Spleen (tissue), 11 donors: ENCODE measurements around the gene DENND1A. TPM values are rescaled to one million over a fixed set of nuclear protein-coding genes. Genes with fewer than 3 reads are reported as not detected.

Experiments
- DNase-seq: peaks from one replicate; pipeline ENCODE4 v3.0.0-alpha.2; 2020
- H3K27ac ChIP-seq, 8 donors: fragments of 200-600 bp; sonication (generic) in 7 of 8; 1 replicate in 4 of 8; 2 replicates in 4 of 8; pipeline versions ENCODE4 v1.5.0 to v1.8.0; 2016 to 2021; ENCODE audit warnings: inconsistent platforms in 4 of 8, mild to moderate bottlenecking in 4 of 8, moderate library complexity in 1 of 8
- H3K27me3 ChIP-seq, 7 donors: fragments of 200-600 bp; sonication (generic) in 6 of 7; replicated peaks in 1 of 7; 1 replicate in 4 of 7; 2 replicates in 3 of 7; pipeline versions ENCODE4 v1.5.0 to v1.8.0; 2016 to 2021; ENCODE audit warnings: inconsistent platforms in 3 of 7, mild to moderate bottlenecking in 1 of 7
- H3K36me3 ChIP-seq, 6 donors: fragments of 200-600 bp; sonication (generic) in 5 of 6; 1 replicate in 4 of 6; 2 replicates in 2 of 6; pipeline versions ENCODE4 v1.5.0 to v1.8.0; 2016 to 2021; ENCODE audit warnings: inconsistent platforms in 2 of 6
- H3K4me1 ChIP-seq, 6 donors: fragments of 200-600 bp; sonication (generic) in 5 of 6; 1 replicate in 3 of 6; 2 replicates in 3 of 6; pipeline versions ENCODE4 v1.5.0 to v1.8.0; 2016 to 2021; ENCODE audit warnings: inconsistent platforms in 3 of 6
- H3K4me3 ChIP-seq, 8 donors: fragments of 200-600 bp; sonication (generic) in 7 of 8; 1 replicate in 4 of 8; 2 replicates in 4 of 8; pipeline versions ENCODE4 v1.5.0 to v1.8.0; 2016 to 2021; ENCODE audit warnings: inconsistent platforms in 4 of 8, mild to moderate bottlenecking in 4 of 8, moderate library complexity in 2 of 8
- H3K9me3 ChIP-seq, 8 donors: fragments of 200-600 bp; sonication (generic) in 7 of 8; 1 replicate in 4 of 8; 2 replicates in 4 of 8; pipeline versions ENCODE4 v1.5.0 to v1.8.0; 2016 to 2021; ENCODE audit warnings: inconsistent platforms in 4 of 8
- POLR2A ChIP-seq, 3 donors: fragments of 450-650 bp; IDR thresholded peaks; one replicate each; pipeline ENCODE4 v1.5.1; 2017; ENCODE audit warnings: antibody characterized with exemption in 3 of 3, mild to moderate bottlenecking in 1 of 3
- POLR2AphosphoS5 ChIP-seq, 3 donors: sonication (generic); formaldehyde crosslinking; IDR thresholded peaks; one replicate each; pipeline ENCODE4 v1.5.1; 2017; ENCODE audit warnings: antibody characterized with exemption in 3 of 3
- WGBS, 5 donors: extraction: QIAGEN DNeasy Blood & Tissue Kit in 3 of 5; methylation state at CpG; one replicate each; pipeline versions ENCODE4 v1.1.5 to v1.1.7; 2013 to 2018; 5-methylcytosine and 5-hydroxymethylcytosine counted together
- intact Hi-C: fragments of 100-400 bp; cut with DNase I; formaldehyde crosslinking; loops from one replicate; pipeline ENCODE4 v1.15.0; 2023; ENCODE audit warnings: low total_unique reads
- polyA plus RNA-seq, 3 donors: library from polyadenylated mRNA; stranded (reverse); fragments of 200-250 nt; gene quantifications; one replicate each; pipeline ENCODE4 v1.2.1, GENCODE V29; 2013
- total RNA-seq, 7 donors: library from RNA; depleted of rRNA in 3 of 7; stranded (reverse); fragments of >200 nt in 3 of 7; fragmentation: NEBNext Ultra II Directional in 4 of 7; extraction: Animal tissue kit (Norgen Biotek cat#: 25700) in 4 of 7; gene quantifications; one replicate each; pipeline versions ENCODE4 v1.1.0 to v1.2.1, GENCODE V29; 2016 to 2021
- TF ChIP-seq, protein P1 (sequence below), 11 experiments: fragments of 200-600 bp in 7 of 11; fragments of 450-650 bp in 4 of 11; sonication (generic) in 4 of 11; IDR thresholded peaks in 8 of 11; conservative IDR thresholded peaks in 3 of 11; 1 replicate in 7 of 11; 2 replicates in 4 of 11; pipeline versions ENCODE4 v1.4.0 to v1.8.0; 2016 to 2021; ENCODE audit warnings: antibody characterized with exemption in 11 of 11, inconsistent platforms in 4 of 11, mild to moderate bottlenecking in 1 of 11
- donor health status: healthy with polysubstance abuse.
- donor health status: DM: no; HTN: no; CAD: no; lungs with moderate emphysema.
- donor health status: DM: no; HTN: no; CAD: no.
- donor health status: Bipolar disorder and iron deficiency.
- donor health status: healthy.
- donor health status: DM: no; HTN: no; CAD: no.
- donor health status: DM: yes; HTN: yes; CAD: no.

The DENND1A gene
- total and polyA plus RNA-seq, 10 donors, result 5.4 to 59.3 (median 48.8) TPM

DNA sequence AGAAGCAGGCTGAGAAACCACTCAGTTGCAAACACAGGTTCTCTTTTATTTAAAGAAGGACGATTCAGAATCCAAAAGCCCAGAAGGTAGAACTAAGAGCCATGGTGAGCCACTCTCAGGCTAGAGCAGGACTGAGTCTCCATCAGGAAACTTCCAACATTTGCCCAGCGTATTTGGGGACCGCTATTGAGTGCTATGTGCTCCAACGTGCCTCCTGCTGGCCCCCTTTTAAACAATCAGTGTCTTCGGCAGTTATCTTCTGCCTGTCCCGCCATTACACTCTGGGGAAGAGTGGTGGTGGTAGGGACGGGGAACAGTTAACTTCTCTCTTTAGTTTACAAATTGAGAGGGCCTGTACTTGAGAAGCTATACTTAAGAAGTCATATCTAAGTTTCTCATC, 78.1 kb downstream of the DENND1A start:
- no peaks in the 10 kb centered on the region for H3K27me3 ChIP-seq
- TF ChIP-seq POLR2A (IDR thresholded peaks at IDR 0.05), result no peak
- TF ChIP-seq, protein P1, sequence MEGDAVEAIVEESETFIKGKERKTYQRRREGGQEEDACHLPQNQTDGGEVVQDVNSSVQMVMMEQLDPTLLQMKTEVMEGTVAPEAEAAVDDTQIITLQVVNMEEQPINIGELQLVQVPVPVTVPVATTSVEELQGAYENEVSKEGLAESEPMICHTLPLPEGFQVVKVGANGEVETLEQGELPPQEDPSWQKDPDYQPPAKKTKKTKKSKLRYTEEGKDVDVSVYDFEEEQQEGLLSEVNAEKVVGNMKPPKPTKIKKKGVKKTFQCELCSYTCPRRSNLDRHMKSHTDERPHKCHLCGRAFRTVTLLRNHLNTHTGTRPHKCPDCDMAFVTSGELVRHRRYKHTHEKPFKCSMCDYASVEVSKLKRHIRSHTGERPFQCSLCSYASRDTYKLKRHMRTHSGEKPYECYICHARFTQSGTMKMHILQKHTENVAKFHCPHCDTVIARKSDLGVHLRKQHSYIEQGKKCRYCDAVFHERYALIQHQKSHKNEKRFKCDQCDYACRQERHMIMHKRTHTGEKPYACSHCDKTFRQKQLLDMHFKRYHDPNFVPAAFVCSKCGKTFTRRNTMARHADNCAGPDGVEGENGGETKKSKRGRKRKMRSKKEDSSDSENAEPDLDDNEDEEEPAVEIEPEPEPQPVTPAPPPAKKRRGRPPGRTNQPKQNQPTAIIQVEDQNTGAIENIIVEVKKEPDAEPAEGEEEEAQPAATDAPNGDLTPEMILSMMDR (IDR thresholded peaks at IDR 0.05 in 8 of 11, conservative IDR thresholded peaks at IDR 0.05 in 3 of 11), result no peak
- TF ChIP-seq POLR2AphosphoS5 (IDR thresholded peaks at IDR 0.05), result no peak
- no peaks in the 10 kb centered on the region for H3K4me1 ChIP-seq
- H3K9me3 ChIP-seq, result peaks cover 3 to 24% (median 13%) of the 10 kb centered on the region in 8 donors
- peaks cover 0 to 13% (median 3%) of the 10 kb centered on the region in 6 donors for H3K36me3 ChIP-seq
- no peak overlapping the region for H3K4me3 ChIP-seq
- WGBS, 5 donors, result 90 to 96% (median 92%) methylated on average over 7 of the region's 7 CpGs
- DNase-seq, result no peak
- intact Hi-C loops, result no loop called here
- no peak overlapping the region for H3K27ac ChIP-seq

DNA sequence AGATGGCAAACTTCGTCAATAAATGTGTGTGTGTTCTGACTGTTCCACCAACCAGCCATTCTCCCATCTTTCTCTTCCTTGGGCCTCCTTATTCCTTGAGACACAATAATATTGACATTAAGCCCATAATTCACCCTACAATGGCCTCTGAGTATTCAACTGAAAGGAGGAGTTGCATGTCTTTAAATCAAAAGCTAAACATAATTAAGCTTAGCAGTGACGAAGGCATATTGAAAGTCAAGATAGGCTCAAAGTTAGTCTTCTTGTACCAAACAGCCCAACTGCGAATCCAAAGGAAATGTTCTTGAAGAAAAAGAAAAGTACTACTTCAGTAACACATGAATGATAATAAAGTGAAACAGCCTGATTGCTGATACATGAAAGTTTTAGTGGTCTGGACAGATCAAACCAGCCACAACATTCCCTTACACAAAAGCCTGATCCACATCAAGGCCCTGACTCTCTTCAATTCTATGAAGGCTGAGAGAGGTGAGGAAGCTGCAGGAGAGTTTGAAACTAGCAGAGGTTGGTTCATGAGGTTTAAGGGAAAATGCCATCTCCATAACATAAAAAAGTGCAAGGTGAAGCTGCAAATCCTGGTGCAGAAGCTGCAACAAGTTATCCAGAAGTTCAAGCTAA, 81.4 kb downstream of the DENND1A start:
- H3K9me3 ChIP-seq, result peaks cover 10 to 57% (median 44%) of the 10 kb centered on the region in 8 donors
- no peak overlapping the region for H3K4me3 ChIP-seq
- H3K4me1 ChIP-seq, result no peaks in the 10 kb centered on the region
- H3K27ac ChIP-seq, result no peak overlapping the region
- H3K27me3 ChIP-seq, result no peaks in the 10 kb centered on the region
- DNase-seq, result no peak
- WGBS, 5 donors, result 90 to 98% (median 96%) methylated on average over 3 of the region's 3 CpGs
- TF ChIP-seq, protein P1 (IDR thresholded peaks at IDR 0.05 in 8 of 11, conservative IDR thresholded peaks at IDR 0.05 in 3 of 11), result no peak
- TF ChIP-seq POLR2AphosphoS5 (IDR thresholded peaks at IDR 0.05) (no peak), POLR2A (IDR thresholded peaks at IDR 0.05) (no peak)
- intact Hi-C loops, result no loop called here
- peaks cover 0 to 33% (median 6%) of the 10 kb centered on the region in 6 donors for H3K36me3 ChIP-seq

DNA sequence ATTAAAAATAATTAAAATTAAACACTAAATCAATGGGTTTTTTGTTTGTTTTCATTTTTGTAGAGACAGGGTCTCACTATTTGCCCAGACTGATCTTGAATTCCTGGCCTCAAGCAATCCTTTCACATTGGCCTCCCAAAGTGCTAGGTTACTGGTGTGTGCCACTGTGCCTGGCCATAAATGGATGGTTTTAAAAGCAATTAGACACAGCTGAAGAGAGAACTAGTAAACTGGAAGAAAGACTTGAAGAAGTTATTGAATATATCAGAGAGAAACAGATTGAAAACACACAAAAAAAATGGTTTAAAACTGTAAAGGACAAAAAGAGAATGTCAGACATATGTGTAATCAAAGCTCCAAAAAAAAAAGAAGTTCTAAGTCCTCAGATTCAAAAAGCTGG, 83.0 kb downstream of the DENND1A start:
- DNase-seq, result no peak
- H3K36me3 ChIP-seq, result peaks cover 0 to 44% (median 6%) of the 10 kb centered on the region in 6 donors
- H3K27me3 ChIP-seq, result no peaks in the 10 kb centered on the region
- peaks cover 10 to 66% (median 53%) of the 10 kb centered on the region in 8 donors for H3K9me3 ChIP-seq
- H3K4me1 ChIP-seq, result no peaks in the 10 kb centered on the region
- H3K27ac ChIP-seq, result no peak overlapping the region
- no peak for TF ChIP-seq POLR2A (IDR thresholded peaks at IDR 0.05)
- no peak for TF ChIP-seq POLR2AphosphoS5 (IDR thresholded peaks at IDR 0.05)
- TF ChIP-seq, protein P1 (IDR thresholded peaks at IDR 0.05 in 8 of 11, conservative IDR thresholded peaks at IDR 0.05 in 3 of 11), result no peak
- intact Hi-C loops, result no loop called here
- no peak overlapping the region for H3K4me3 ChIP-seq

DNA sequence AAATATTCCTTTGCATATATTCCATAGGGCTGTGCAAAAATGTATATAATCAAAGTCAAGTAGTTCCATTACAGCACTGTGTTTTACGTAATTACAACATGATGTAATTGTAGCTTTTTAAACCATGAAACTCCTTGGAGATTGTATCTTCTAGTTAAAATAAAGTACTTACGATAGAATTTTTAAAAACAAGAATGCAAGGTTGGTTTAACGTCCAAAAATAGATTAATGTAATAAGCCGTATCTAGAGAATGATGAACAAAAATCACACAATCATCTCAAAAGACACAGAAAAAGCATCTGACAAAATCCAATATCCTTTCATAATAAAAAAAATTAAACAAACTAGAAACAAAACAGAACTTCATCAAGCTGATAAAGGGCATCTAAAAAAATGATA, 86.2 kb downstream of the DENND1A start:
- TF ChIP-seq POLR2A (IDR thresholded peaks at IDR 0.05) (no peak), POLR2AphosphoS5 (IDR thresholded peaks at IDR 0.05) (no peak)
- TF ChIP-seq, protein P1 (IDR thresholded peaks at IDR 0.05 in 8 of 11, conservative IDR thresholded peaks at IDR 0.05 in 3 of 11), result no peak
- peaks cover 0 to 44% (median 6%) of the 10 kb centered on the region in 6 donors for H3K36me3 ChIP-seq
- no peak overlapping the region for H3K4me3 ChIP-seq
- no peak for DNase-seq
- H3K9me3 ChIP-seq, result peaks cover 10 to 60% (median 53%) of the 10 kb centered on the region in 8 donors
- H3K27ac ChIP-seq, result no peak overlapping the region
- no peaks in the 10 kb centered on the region for H3K27me3 ChIP-seq
- H3K4me1 ChIP-seq, result peaks cover 0 to 11% (median 3%) of the 10 kb centered on the region in 6 donors
- intact Hi-C loops, result no loop called here
- 93 to 98% (median 96%) methylated on average over 4 of the region's 4 CpGs for WGBS, 5 donors
